K562 (cell line): Measurements from ENCODE around the gene MYLK4. TPM values are rescaled to one million over a fixed set of nuclear protein-coding genes. Genes with fewer than 3 reads are reported as not detected.

Experiments
- ATAC-seq: fragments of 200-7000 bp; cut with Tn5 transposase; 3 replicates; pipeline ENCODE4 v1.9.1; 2020; ENCODE audit warnings: moderate library complexity
- BruUV-seq: library from RNA; stranded (reverse); fragments of 400-500 nt; replicated peaks from 2 replicates; lab custom pipeline; 2021; lab: Mats Ljungman, UMichigan
- CTCF ChIA-PET: fragments of 300-600 bp; formaldehyde crosslinking; extraction: SDS; loops from one replicate; lab custom pipeline; 2021; ENCODE audit warnings: low intra/inter-chr PET ratio; lab: Yijun Ruan, JAX
- POLR2A ChIA-PET: fragments of 300-600, 350-650 bp; sonication (Branson Sonifier 250); formaldehyde crosslinking; extraction: SDS; loops from one replicate; lab custom pipeline; 2021; ENCODE audit warnings: antibody characterized with exemption, inconsistent platforms; lab: Yijun Ruan, JAX
- DNase-seq, 4 experiments: peaks; one replicate each; pipeline versions ENCODE4 v3.0.0 to v3.0.0-alpha.2; 2011 to 2018; ENCODE audit warnings: low spot score in 3 of 4, mixed read lengths in 3 of 4; ENCODE audit errors: extremely low read depth in 1 of 4
- FAIRE-seq: peaks from 2 replicates; lab custom pipeline; 2011; peaks lifted over from hg19 to GRCh38; lab: Jason Lieb, UNC
- H2AFZ ChIP-seq: 2 replicates; pipeline ENCODE4 v1.6.0; 2011; ENCODE audit warnings: low read depth, low read length, control low read depth, inconsistent platforms
- H3K27ac ChIP-seq: fragments of 200-600 bp; 3 replicates; pipeline ENCODE4 v1.8.0; 2011; ENCODE audit warnings: low read depth, mild to moderate bottlenecking, control low read depth, inconsistent platforms, low read length, moderate library complexity, mixed read lengths; ENCODE audit errors: extremely low read depth
- H3K27me3 ChIP-seq, 2 experiments: fragments of 300-600 bp in 1 of 2; 2 replicates in 1 of 2; 3 replicates in 1 of 2; pipeline versions ENCODE4 v1.6.0 to v1.8.0; 2011; ENCODE audit warnings: inconsistent platforms in 2 of 2, low read length in 2 of 2, mild to moderate bottlenecking in 1 of 2, mixed read lengths in 1 of 2, moderate library complexity in 1 of 2; ENCODE audit not compliant: control insufficient read depth in 2 of 2, insufficient read depth in 2 of 2
- H3K36me3 ChIP-seq: fragments of 300-600 bp; 3 replicates; pipeline ENCODE4 v1.8.0; 2011; ENCODE audit warnings: mild to moderate bottlenecking, low read length, inconsistent platforms; ENCODE audit not compliant: control insufficient read depth, insufficient read depth
- H3K4me1 ChIP-seq, 2 experiments: fragments of 200-600 bp in 1 of 2; replicated peaks in 1 of 2; 2 replicates in 1 of 2; 3 replicates in 1 of 2; pipeline versions ENCODE4 v1.5.1 to v1.8.0; 2011; ENCODE audit warnings: inconsistent platforms in 2 of 2, low read length in 2 of 2, mild to moderate bottlenecking in 1 of 2, mixed read lengths in 1 of 2, moderate library complexity in 1 of 2; ENCODE audit not compliant: control insufficient read depth in 2 of 2, insufficient read depth in 2 of 2
- H3K4me2 ChIP-seq: 2 replicates; pipeline ENCODE4 v1.6.1; 2011; ENCODE audit warnings: low read length, control low read depth, inconsistent platforms, mixed read lengths; ENCODE audit not compliant: insufficient read depth
- H3K4me3 ChIP-seq: fragments of 200-600 bp; sonication (generic), shearing (Covaris generic); 2 replicates; pipeline ENCODE4 v1.5.1; 2016; ENCODE audit warnings: control low read depth, inconsistent platforms
- H3K79me2 ChIP-seq: fragments of 200-600 bp; 3 replicates; pipeline ENCODE4 v1.8.0; 2011; ENCODE audit warnings: low read length, inconsistent platforms; ENCODE audit not compliant: control insufficient read depth, insufficient read depth
- H3K9ac ChIP-seq, 2 experiments: 2 replicates each; pipeline versions ENCODE4 v1.6.0 to v1.6.1; 2011; ENCODE audit warnings: low read depth in 2 of 2, low read length in 2 of 2, control low read depth in 1 of 2, inconsistent platforms in 1 of 2, mild to moderate bottlenecking in 1 of 2, mixed read lengths in 1 of 2; ENCODE audit not compliant: insufficient read depth in 1 of 2
- H3K9me1 ChIP-seq: one replicate; pipeline ENCODE4 v1.6.0; 2011; ENCODE audit warnings: inconsistent platforms, mild to moderate bottlenecking, low read length, moderate library complexity; ENCODE audit not compliant: control insufficient read depth, insufficient read depth
- H3K9me3 ChIP-seq: replicated peaks from 2 replicates; pipeline ENCODE4 v1.5.1; 2011; ENCODE audit warnings: low read depth, low read length, inconsistent platforms; ENCODE audit not compliant: control insufficient read depth, insufficient read depth
- H4K20me1 ChIP-seq: replicated peaks from 2 replicates; pipeline ENCODE4 v1.6.1; 2011; ENCODE audit warnings: low read length, inconsistent platforms, mixed read lengths; ENCODE audit not compliant: control insufficient read depth, insufficient read depth
- EHMT2 ChIP-seq: fragments of 450-650 bp; IDR thresholded peaks from 2 replicates; pipeline ENCODE4 v1.6.1; 2018; ENCODE audit warnings: antibody characterized with exemption
- FOSL1 ChIP-seq: fragments of 200-800 bp; sonication (Bioruptor generic); conservative IDR thresholded peaks from 2 replicates; pipeline ENCODE4 v1.6.1; 2016; ENCODE audit warnings: missing genetic modification characterization, missing compliant biosample characterization
- ILF3 ChIP-seq: fragments of 450-650 bp; IDR thresholded peaks from 2 replicates; pipeline ENCODE4 v1.6.1; 2018; ENCODE audit warnings: antibody characterized with exemption, mild to moderate bottlenecking, moderate library complexity, borderline replicate concordance
- MCM5 ChIP-seq: fragments of 450-650 bp; IDR thresholded peaks from 2 replicates; pipeline ENCODE4 v1.6.1; 2016; ENCODE audit warnings: low read depth
- MTA1 ChIP-seq: fragments of 450-650 bp; IDR thresholded peaks from 2 replicates; pipeline ENCODE4 v1.6.1; 2017; ENCODE audit warnings: borderline replicate concordance
- RB1 ChIP-seq: fragments of 450-650 bp; IDR thresholded peaks from 2 replicates; pipeline ENCODE4 v1.6.1; 2017; ENCODE audit warnings: low read depth, mild to moderate bottlenecking
- SMC3 ChIP-seq: conservative IDR thresholded peaks from 2 replicates; pipeline ENCODE4 v1.6.1; 2011; ENCODE audit warnings: low read depth, low read length, improper control_type of control experiment; ENCODE audit not compliant: insufficient read depth
- ZNF239 ChIP-seq: fragments of 250-450 bp; sonication (Bioruptor Pico); IDR thresholded peaks from 2 replicates; pipeline ENCODE4 v1.4.0; 2020; ENCODE audit warnings: mild to moderate bottlenecking
- ZNF57 ChIP-seq: fragments of 450-650 bp; formaldehyde crosslinking; IDR thresholded peaks from 2 replicates; pipeline ENCODE4 v1.4.0; 2020; ENCODE audit warnings: mild to moderate bottlenecking, moderate library complexity
- ZNF668 ChIP-seq: fragments of 250-450 bp; sonication (Bioruptor Pico); IDR thresholded peaks from 2 replicates; pipeline ENCODE4 v1.8.0; 2022; ENCODE audit warnings: mild to moderate bottlenecking, inconsistent platforms
- WGBS: fragments of 100-300 bp; shearing (Covaris generic); methylation state at CpG from one replicate; pipeline ENCODE4 v1.1.6; 2016; ENCODE audit warnings: low coverage, mixed read lengths; ENCODE audit not compliant: insufficient coverage; ENCODE audit errors: missing lambda C conversion rate; 5-methylcytosine and 5-hydroxymethylcytosine counted together
- in situ Hi-C: fragments of 300-500 bp; cut with MboI; formaldehyde crosslinking; loops from 4 replicates; pipeline ENCODE4 v1.15.0; 2018; ENCODE audit warnings: inconsistent platforms, mixed read lengths
- intact Hi-C: fragments of 100-400 bp; cut with micrococcal nuclease; formaldehyde crosslinking; loops from 2 replicates; pipeline ENCODE4 v1.14.2; 2022
- polyA plus RNA-seq, 8 experiments: library from polyadenylated mRNA; depleted of rRNA in 4 of 8; stranded (reverse) in 5 of 8; unstranded in 3 of 8; fragments of >200 nt; fragmentation: Nextera tagmentation in 2 of 8; fragmentation: Illumina TruSeq in 1 of 8; extraction: Ambion mirVana in 2 of 8; extraction: Trizol in 1 of 8; gene quantifications; 2 replicates each; pipeline versions ENCODE4 v1.2.1 to v1.2.3, GENCODE V29; 2011 to 2014; ENCODE audit warnings: inconsistent platforms in 1 of 8, missing spikeins in 1 of 8
- total RNA-seq, 7 experiments: library from RNA; depleted of rRNA in 6 of 7; stranded (reverse); fragments of >200 nt in 6 of 7; fragmentation: Illumina TruSeq in 2 of 7; extraction: Trizol in 2 of 7; gene quantifications; 2 replicates each; pipeline versions ENCODE4 v1.2.1 to v1.2.3, GENCODE V29; 2011 to 2021; ENCODE audit warnings: low replicate concordance in 1 of 7
- TF ChIP-seq, protein P1 (sequence below), 2 experiments: fragments of 450-650 bp; formaldehyde crosslinking in 1 of 2; IDR thresholded peaks; 2 replicates each; pipeline versions ENCODE4 v1.4.0 to v1.6.1; 2014 to 2020; ENCODE audit warnings: mild to moderate bottlenecking in 2 of 2, borderline replicate concordance in 1 of 2, low read depth in 1 of 2
- TF ChIP-seq, protein P2 (sequence below): IDR thresholded peaks from 2 replicates; pipeline ENCODE4 v1.6.1; 2012; ENCODE audit warnings: low read depth, low read length, improper control_type of control experiment, borderline replicate concordance

Gene MYLK4
- total and polyA plus RNA-seq, 9 of the 15 experiments (the other 6 are each of a cell fraction or from before 2014, with no cell fraction given), result 0.01 to 0.15 (median 0.06) TPM

DNA sequence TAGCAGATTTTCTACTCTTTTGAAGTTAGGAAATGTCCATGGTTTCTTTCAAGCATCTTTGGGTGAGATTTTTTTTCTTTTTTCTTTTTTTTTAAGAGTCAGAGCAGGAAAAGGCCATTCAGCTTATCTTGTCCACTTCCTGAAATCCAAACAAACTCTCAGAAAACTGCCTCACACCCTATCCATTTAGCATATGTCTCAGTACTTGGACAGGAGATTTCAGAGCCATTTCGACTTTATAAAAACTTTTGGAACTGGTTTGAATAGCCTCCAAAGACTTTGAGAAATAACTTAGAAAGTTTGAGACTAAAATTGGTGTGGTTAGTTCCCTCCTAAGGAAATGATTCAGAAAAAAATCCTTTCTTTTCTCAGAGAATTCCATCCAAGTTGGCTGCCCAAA, 125.1 kb downstream of the MYLK4 start:
- no peak overlapping the region for H3K4me2 ChIP-seq
- in situ Hi-C loops, result no loop called here
- peaks cover 54 to 56% of the 10 kb centered on the region in 2 experiments for H3K27me3 ChIP-seq
- H2AFZ ChIP-seq, result no peak overlapping the region
- CTCF ChIA-PET, result no interaction called here
- no peak for FAIRE-seq
- no peaks in the 10 kb centered on the region for H4K20me1 ChIP-seq
- H3K36me3 ChIP-seq, result no peaks in the 10 kb centered on the region
- H3K9me1 ChIP-seq, result no peaks in the 10 kb centered on the region
- H3K9me3 ChIP-seq, result no peaks in the 10 kb centered on the region
- BruUV-seq, result no TSS peak
- H3K4me3 ChIP-seq, result no peak overlapping the region
- H3K79me2 ChIP-seq, result no peaks in the 10 kb centered on the region
- intact Hi-C loops, result no loop called here
- H3K9ac ChIP-seq, result no peak overlapping the region
- ATAC-seq, result no peak
- POLR2A ChIA-PET, result interaction anchor here (0.6 to 1.3 kb wide), 2 partner anchors 9 to 171 kb away, joined by 3 read pairs; no protein-coding TSS in a partner anchor
- DNase-seq, result no peak
- no peak overlapping the region for H3K27ac ChIP-seq
- 0% methylated on average over 1 of the region's 1 CpG for WGBS
- no peaks in the 10 kb centered on the region for H3K4me1 ChIP-seq
- TF ChIP-seq, protein P1, sequence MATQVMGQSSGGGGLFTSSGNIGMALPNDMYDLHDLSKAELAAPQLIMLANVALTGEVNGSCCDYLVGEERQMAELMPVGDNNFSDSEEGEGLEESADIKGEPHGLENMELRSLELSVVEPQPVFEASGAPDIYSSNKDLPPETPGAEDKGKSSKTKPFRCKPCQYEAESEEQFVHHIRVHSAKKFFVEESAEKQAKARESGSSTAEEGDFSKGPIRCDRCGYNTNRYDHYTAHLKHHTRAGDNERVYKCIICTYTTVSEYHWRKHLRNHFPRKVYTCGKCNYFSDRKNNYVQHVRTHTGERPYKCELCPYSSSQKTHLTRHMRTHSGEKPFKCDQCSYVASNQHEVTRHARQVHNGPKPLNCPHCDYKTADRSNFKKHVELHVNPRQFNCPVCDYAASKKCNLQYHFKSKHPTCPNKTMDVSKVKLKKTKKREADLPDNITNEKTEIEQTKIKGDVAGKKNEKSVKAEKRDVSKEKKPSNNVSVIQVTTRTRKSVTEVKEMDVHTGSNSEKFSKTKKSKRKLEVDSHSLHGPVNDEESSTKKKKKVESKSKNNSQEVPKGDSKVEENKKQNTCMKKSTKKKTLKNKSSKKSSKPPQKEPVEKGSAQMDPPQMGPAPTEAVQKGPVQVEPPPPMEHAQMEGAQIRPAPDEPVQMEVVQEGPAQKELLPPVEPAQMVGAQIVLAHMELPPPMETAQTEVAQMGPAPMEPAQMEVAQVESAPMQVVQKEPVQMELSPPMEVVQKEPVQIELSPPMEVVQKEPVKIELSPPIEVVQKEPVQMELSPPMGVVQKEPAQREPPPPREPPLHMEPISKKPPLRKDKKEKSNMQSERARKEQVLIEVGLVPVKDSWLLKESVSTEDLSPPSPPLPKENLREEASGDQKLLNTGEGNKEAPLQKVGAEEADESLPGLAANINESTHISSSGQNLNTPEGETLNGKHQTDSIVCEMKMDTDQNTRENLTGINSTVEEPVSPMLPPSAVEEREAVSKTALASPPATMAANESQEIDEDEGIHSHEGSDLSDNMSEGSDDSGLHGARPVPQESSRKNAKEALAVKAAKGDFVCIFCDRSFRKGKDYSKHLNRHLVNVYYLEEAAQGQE (IDR thresholded peaks at IDR 0.05; ENCODE audit: borderline replicate concordance), result no peak
- TF ChIP-seq, protein P1 (CRISPR knock-in tag; IDR thresholded peaks at IDR 0.05; ENCODE audit: low read depth), result no peak
- no peak for TF ChIP-seq ZNF668
- TF ChIP-seq RB1, result no peak
- no peak for TF ChIP-seq MTA1
- no peak for TF ChIP-seq ZNF239
- TF ChIP-seq ILF3, result no peak
- TF ChIP-seq, protein P2, sequence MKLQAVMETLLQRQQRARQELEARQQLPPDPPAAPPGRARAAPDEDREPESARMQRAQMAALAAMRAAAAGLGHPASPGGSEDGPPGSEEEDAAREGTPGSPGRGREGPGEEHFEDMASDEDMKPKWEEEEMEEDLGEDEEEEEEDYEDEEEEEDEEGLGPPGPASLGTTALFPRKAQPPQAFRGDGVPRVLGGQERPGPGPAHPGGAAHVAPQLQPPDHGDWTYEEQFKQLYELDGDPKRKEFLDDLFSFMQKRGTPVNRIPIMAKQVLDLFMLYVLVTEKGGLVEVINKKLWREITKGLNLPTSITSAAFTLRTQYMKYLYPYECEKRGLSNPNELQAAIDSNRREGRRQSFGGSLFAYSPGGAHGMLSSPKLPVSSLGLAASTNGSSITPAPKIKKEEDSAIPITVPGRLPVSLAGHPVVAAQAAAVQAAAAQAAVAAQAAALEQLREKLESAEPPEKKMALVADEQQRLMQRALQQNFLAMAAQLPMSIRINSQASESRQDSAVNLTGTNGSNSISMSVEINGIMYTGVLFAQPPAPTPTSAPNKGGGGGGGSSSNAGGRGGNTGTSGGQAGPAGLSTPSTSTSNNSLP, result no peak
- no peak for TF ChIP-seq EHMT2
- TF ChIP-seq ZNF57 (CRISPR knock-in tag), result no peak
- TF ChIP-seq MCM5, result no peak
- no peak for TF ChIP-seq SMC3
- TF ChIP-seq FOSL1 (tag), result no peak
